Right lobe of liver (tissue), 4 donors: ENCODE results near the gene AJAP1.

ENCODE experiments used
- POLR2A ChIP-seq: fragments of 450-650 bp; IDR thresholded peaks from one replicate; pipeline ENCODE4 v1.6.1; 2017; ENCODE audit warnings: antibody characterized with exemption, mild to moderate bottlenecking
- TF ChIP-seq, protein P1 (sequence below), 4 donors: fragments of 200-600 bp in 3 of 4; fragments of 450-650 bp in 1 of 4; IDR thresholded peaks; one replicate each; pipeline versions ENCODE4 v1.5.1 to v1.8.0; 2016 to 2022; ENCODE audit warnings: antibody characterized with exemption in 4 of 4, mild to moderate bottlenecking in 2 of 4
- donor health status: DM: no; HTN: no; CAD: no.
- donor health status: DM: no; HTN: no; CAD: no.
- donor health status: DM: no; HTN: yes; CAD: no.

DNA sequence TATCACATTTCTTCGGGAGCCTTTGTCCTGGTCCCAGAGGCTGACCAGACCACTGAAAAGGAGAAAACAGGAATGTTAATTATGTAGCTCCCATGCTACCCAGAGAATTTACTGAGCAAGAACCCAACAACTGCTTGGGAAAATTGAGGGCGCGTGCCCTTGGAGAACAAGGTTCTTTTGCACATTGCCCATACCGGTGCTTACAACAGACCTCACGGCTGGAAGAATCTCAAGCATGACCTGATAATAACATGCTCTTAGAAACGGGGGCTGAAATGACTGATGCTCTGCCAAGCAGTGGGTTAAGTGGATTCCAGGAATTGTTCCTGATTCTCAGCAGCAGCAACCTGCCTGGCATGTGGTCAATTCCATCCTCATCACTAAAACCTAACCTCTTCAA lies 49.3 kb upstream of the AJAP1 start:
- TF ChIP-seq, protein P1, sequence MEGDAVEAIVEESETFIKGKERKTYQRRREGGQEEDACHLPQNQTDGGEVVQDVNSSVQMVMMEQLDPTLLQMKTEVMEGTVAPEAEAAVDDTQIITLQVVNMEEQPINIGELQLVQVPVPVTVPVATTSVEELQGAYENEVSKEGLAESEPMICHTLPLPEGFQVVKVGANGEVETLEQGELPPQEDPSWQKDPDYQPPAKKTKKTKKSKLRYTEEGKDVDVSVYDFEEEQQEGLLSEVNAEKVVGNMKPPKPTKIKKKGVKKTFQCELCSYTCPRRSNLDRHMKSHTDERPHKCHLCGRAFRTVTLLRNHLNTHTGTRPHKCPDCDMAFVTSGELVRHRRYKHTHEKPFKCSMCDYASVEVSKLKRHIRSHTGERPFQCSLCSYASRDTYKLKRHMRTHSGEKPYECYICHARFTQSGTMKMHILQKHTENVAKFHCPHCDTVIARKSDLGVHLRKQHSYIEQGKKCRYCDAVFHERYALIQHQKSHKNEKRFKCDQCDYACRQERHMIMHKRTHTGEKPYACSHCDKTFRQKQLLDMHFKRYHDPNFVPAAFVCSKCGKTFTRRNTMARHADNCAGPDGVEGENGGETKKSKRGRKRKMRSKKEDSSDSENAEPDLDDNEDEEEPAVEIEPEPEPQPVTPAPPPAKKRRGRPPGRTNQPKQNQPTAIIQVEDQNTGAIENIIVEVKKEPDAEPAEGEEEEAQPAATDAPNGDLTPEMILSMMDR (IDR thresholded peaks at IDR 0.05), result no peak
- no peak for TF ChIP-seq POLR2A
